ENCODE results near the gene CRELD1. TPM values are rescaled to one million over a fixed set of nuclear protein-coding genes. Genes with fewer than 3 reads are reported as not detected.
A peak's percentile ranks its signal among the peaks of the same experiment; 100 is the strongest.

The CRELD1 gene
- total and polyA plus RNA-seq, 9 of the 15 experiments (the other 6 are each of a cell fraction or from before 2014, with no cell fraction given): 3.3 to 25.8 (median 16.5) TPM

DNA sequence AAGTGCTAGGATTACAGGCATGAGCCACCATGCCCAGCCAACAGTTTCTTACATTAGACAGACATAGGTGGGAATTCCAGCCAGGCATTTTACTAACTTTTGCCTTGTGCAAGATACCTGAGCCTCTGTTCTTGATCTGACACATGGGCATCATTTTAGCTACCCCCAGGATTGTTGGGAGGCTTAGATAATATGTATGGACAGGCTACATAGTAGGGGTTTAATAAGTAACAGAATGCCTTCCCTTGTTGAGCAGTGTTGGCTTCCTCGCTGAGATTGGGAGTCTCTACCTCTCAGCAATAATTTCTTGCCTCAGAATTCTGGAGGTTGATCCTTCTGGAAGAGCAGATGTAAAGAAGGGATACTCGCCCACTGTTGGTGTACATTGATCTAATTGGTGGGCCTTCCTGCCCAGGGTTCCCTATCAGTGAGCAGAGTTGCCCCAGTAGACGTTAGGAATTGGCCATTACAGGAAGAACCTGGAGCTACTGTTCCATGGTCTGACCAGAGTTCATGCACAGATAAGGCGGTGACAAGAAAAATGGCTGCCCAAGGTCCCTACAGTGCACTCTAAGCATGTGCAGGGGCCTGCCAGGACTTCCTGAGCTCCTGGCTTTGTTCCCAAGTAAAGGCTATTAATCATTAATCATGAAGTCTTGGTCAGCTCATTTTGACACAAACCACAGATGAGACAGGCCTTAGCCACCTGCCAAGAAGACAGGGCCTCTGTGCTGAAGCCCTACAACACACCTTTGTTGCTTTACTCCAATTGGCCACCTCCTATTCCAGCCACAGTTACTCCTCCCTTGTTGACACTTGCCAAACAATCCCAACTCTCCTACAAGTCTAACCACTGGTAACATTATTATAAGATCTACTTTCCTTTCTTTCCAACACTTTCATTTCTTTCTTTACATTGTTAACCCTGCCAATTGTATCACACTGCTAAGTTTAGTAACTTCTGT is 35.9 kb upstream of the CRELD1 start (continued):
- TF ChIP-seq, protein P1, sequence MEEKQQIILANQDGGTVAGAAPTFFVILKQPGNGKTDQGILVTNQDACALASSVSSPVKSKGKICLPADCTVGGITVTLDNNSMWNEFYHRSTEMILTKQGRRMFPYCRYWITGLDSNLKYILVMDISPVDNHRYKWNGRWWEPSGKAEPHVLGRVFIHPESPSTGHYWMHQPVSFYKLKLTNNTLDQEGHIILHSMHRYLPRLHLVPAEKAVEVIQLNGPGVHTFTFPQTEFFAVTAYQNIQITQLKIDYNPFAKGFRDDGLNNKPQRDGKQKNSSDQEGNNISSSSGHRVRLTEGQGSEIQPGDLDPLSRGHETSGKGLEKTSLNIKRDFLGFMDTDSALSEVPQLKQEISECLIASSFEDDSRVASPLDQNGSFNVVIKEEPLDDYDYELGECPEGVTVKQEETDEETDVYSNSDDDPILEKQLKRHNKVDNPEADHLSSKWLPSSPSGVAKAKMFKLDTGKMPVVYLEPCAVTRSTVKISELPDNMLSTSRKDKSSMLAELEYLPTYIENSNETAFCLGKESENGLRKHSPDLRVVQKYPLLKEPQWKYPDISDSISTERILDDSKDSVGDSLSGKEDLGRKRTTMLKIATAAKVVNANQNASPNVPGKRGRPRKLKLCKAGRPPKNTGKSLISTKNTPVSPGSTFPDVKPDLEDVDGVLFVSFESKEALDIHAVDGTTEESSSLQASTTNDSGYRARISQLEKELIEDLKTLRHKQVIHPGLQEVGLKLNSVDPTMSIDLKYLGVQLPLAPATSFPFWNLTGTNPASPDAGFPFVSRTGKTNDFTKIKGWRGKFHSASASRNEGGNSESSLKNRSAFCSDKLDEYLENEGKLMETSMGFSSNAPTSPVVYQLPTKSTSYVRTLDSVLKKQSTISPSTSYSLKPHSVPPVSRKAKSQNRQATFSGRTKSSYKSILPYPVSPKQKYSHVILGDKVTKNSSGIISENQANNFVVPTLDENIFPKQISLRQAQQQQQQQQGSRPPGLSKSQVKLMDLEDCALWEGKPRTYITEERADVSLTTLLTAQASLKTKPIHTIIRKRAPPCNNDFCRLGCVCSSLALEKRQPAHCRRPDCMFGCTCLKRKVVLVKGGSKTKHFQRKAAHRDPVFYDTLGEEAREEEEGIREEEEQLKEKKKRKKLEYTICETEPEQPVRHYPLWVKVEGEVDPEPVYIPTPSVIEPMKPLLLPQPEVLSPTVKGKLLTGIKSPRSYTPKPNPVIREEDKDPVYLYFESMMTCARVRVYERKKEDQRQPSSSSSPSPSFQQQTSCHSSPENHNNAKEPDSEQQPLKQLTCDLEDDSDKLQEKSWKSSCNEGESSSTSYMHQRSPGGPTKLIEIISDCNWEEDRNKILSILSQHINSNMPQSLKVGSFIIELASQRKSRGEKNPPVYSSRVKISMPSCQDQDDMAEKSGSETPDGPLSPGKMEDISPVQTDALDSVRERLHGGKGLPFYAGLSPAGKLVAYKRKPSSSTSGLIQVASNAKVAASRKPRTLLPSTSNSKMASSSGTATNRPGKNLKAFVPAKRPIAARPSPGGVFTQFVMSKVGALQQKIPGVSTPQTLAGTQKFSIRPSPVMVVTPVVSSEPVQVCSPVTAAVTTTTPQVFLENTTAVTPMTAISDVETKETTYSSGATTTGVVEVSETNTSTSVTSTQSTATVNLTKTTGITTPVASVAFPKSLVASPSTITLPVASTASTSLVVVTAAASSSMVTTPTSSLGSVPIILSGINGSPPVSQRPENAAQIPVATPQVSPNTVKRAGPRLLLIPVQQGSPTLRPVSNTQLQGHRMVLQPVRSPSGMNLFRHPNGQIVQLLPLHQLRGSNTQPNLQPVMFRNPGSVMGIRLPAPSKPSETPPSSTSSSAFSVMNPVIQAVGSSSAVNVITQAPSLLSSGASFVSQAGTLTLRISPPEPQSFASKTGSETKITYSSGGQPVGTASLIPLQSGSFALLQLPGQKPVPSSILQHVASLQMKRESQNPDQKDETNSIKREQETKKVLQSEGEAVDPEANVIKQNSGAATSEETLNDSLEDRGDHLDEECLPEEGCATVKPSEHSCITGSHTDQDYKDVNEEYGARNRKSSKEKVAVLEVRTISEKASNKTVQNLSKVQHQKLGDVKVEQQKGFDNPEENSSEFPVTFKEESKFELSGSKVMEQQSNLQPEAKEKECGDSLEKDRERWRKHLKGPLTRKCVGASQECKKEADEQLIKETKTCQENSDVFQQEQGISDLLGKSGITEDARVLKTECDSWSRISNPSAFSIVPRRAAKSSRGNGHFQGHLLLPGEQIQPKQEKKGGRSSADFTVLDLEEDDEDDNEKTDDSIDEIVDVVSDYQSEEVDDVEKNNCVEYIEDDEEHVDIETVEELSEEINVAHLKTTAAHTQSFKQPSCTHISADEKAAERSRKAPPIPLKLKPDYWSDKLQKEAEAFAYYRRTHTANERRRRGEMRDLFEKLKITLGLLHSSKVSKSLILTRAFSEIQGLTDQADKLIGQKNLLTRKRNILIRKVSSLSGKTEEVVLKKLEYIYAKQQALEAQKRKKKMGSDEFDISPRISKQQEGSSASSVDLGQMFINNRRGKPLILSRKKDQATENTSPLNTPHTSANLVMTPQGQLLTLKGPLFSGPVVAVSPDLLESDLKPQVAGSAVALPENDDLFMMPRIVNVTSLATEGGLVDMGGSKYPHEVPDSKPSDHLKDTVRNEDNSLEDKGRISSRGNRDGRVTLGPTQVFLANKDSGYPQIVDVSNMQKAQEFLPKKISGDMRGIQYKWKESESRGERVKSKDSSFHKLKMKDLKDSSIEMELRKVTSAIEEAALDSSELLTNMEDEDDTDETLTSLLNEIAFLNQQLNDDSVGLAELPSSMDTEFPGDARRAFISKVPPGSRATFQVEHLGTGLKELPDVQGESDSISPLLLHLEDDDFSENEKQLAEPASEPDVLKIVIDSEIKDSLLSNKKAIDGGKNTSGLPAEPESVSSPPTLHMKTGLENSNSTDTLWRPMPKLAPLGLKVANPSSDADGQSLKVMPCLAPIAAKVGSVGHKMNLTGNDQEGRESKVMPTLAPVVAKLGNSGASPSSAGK (IDR thresholded peaks at IDR 0.05): peak; percentile 76
- no peak for TF ChIP-seq PCBP2 (IDR thresholded peaks at IDR 0.05; ENCODE audit: low read depth, low read length, poor library complexity, severe bottlenecking)
- TF ChIP-seq, protein P2, sequence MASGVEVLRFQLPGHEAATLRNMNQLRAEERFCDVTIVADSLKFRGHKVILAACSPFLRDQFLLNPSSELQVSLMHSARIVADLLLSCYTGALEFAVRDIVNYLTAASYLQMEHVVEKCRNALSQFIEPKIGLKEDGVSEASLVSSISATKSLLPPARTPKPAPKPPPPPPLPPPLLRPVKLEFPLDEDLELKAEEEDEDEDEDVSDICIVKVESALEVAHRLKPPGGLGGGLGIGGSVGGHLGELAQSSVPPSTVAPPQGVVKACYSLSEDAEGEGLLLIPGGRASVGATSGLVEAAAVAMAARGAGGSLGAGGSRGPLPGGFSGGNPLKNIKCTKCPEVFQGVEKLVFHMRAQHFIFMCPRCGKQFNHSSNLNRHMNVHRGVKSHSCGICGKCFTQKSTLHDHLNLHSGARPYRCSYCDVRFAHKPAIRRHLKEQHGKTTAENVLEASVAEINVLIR (CRISPR knock-in tag; IDR thresholded peaks at IDR 0.05): no peak
- TF ChIP-seq, protein P3, sequence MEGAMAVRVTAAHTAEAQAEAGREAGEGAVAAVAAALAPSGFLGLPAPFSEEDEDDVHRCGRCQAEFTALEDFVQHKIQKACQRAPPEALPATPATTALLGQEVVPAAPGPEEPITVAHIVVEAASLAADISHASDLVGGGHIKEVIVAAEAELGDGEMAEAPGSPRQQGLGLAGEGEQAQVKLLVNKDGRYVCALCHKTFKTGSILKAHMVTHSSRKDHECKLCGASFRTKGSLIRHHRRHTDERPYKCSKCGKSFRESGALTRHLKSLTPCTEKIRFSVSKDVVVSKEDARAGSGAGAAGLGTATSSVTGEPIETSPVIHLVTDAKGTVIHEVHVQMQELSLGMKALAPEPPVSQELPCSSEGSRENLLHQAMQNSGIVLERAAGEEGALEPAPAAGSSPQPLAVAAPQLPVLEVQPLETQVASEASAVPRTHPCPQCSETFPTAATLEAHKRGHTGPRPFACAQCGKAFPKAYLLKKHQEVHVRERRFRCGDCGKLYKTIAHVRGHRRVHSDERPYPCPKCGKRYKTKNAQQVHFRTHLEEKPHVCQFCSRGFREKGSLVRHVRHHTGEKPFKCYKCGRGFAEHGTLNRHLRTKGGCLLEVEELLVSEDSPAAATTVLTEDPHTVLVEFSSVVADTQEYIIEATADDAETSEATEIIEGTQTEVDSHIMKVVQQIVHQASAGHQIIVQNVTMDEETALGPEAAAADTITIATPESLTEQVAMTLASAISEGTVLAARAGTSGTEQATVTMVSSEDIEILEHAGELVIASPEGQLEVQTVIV (CRISPR knock-in tag; IDR thresholded peaks at IDR 0.05; ENCODE audit: borderline replicate concordance): no peak
- TF ChIP-seq TCF7L2 (IDR thresholded peaks at IDR 0.05; ENCODE audit: low read depth, low read length): no peak
- TF ChIP-seq, protein P4, sequence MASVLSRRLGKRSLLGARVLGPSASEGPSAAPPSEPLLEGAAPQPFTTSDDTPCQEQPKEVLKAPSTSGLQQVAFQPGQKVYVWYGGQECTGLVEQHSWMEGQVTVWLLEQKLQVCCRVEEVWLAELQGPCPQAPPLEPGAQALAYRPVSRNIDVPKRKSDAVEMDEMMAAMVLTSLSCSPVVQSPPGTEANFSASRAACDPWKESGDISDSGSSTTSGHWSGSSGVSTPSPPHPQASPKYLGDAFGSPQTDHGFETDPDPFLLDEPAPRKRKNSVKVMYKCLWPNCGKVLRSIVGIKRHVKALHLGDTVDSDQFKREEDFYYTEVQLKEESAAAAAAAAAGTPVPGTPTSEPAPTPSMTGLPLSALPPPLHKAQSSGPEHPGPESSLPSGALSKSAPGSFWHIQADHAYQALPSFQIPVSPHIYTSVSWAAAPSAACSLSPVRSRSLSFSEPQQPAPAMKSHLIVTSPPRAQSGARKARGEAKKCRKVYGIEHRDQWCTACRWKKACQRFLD (CRISPR knock-in tag; IDR thresholded peaks at IDR 0.05): peak; percentile 80
- no peak for TF ChIP-seq ASH1L (IDR thresholded peaks at IDR 0.05; ENCODE audit: borderline replicate concordance, low read depth, partially characterized antibody)
- no peak for TF ChIP-seq ZNF431 (CRISPR knock-in tag; IDR thresholded peaks at IDR 0.05)
